ENCODE results near the gene KRTAP2-3.
"Not testable (repeated sequence)": the region's sequence is repeated elsewhere in the genome, so short reads cannot be mapped to it uniquely, and the experiment has no call there.

The KRTAP2-3 gene

DNA sequence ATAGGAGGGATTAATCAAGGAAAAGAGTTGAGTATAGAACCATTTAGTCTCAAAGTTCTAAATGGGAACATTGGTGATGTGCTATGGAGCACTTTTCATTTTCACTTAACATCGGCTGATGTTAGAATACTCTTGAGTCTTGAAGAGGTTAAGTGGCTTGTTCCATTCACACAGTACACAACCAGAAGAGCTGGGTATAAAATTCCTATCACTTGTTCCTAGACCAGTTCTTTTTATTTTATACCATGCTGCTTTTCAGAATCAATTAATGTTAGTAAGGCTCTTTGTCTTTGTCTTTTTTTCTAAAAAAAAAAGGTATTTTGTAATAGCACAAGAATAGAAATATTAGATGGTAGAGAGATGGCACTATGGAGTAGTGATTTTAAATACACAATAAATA, 17.0 kb downstream of the KRTAP2-3 start:
- Histone ChIP-seq H3K36me3 (ENCODE audit: insufficient read depth, low read length) (no peaks in the 10 kb centered on the region), H3K27me3 (ENCODE audit: insufficient read depth, low read length) (no peaks in the 10 kb centered on the region), H2AFZ (ENCODE audit: low read length) (no peak overlapping the region), H3K4me1 (ENCODE audit: insufficient read depth, low read length, severe bottlenecking) (no peaks in the 10 kb centered on the region), H3F3A (ENCODE audit: insufficient read depth, low read length) (no peaks in the 10 kb centered on the region), H3K9ac (ENCODE audit: low read length) (no peak overlapping the region), H3K4me3 (ENCODE audit: low read depth, low read length, poor library complexity, severe bottlenecking) (no peak overlapping the region), H3K9me3 (ENCODE audit: low read length) (no peaks in the 10 kb centered on the region), H3K27ac (ENCODE audit: low read depth, low read length, poor library complexity, severe bottlenecking) (no peak overlapping the region), H3K9me2 (ENCODE audit: low read depth, low read length) (no peaks in the 10 kb centered on the region), H4K20me1 (ENCODE audit: insufficient read depth, low read length) (no peaks in the 10 kb centered on the region), H3K79me2 (ENCODE audit: insufficient read depth, low read length) (no peaks in the 10 kb centered on the region), H3K4me2 (ENCODE audit: low read length) (no peak overlapping the region)
- TF ChIP-seq EZH2 (IDR thresholded peaks at IDR 0.05; ENCODE audit: borderline replicate concordance, low read length): no peak
- TF ChIP-seq, protein P1, sequence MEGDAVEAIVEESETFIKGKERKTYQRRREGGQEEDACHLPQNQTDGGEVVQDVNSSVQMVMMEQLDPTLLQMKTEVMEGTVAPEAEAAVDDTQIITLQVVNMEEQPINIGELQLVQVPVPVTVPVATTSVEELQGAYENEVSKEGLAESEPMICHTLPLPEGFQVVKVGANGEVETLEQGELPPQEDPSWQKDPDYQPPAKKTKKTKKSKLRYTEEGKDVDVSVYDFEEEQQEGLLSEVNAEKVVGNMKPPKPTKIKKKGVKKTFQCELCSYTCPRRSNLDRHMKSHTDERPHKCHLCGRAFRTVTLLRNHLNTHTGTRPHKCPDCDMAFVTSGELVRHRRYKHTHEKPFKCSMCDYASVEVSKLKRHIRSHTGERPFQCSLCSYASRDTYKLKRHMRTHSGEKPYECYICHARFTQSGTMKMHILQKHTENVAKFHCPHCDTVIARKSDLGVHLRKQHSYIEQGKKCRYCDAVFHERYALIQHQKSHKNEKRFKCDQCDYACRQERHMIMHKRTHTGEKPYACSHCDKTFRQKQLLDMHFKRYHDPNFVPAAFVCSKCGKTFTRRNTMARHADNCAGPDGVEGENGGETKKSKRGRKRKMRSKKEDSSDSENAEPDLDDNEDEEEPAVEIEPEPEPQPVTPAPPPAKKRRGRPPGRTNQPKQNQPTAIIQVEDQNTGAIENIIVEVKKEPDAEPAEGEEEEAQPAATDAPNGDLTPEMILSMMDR (IDR thresholded peaks at IDR 0.05; ENCODE audit: low read length): no peak

DNA sequence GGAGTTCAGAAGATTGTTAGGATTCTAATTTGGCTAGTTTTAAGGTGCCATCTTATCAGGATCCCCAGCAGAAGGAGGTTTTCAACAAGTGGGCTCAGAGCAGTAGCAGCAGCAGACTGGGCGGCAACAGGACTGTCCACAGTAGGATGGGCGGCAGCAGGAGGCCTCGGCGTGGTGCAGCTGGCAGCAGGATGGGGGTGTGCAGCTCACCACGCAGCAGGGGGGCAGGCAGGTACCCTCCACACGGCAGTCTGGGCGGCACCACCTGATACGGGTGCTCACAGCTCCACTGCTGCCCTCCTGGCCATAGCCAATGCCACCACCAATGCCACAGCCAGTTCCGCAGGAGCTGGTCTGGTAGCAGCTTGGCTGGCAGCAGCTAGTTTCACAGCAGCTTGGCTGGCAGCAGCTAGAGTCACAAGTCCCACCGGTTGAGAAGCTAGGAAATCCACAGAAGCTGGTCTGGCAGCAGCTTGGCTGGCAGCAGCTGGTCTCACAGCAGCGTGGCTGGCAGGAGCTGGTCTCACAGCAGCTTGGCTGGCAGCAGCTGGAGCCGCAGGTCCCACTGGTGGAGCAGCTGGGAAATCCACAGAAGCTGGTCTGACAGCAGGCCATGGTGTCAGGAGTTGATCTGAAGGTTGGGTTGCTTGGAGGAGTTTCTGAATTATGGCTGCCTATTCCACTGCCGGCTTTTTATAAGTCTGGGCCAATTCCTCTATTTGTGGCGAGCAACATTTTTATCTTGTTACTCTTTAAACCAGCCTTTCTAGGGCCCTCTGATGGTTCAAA, 18.9 kb downstream of the KRTAP2-3 start, which contains the start of gene KRTAP1-1:
Gene KRTAP1-1 (minus strand): TSS at position 668 of the 789 bp plus-strand sequence. CDS start 53 bp downstream, at position 615.
- not testable (repeated sequence) for H4K20me1 ChIP-seq (ENCODE audit: insufficient read depth, low read length); H3K4me3 ChIP-seq (ENCODE audit: low read depth, low read length, poor library complexity, severe bottlenecking); H2AFZ ChIP-seq (ENCODE audit: low read length); H3K9ac ChIP-seq (ENCODE audit: low read length); H3K27ac ChIP-seq (ENCODE audit: low read depth, low read length, poor library complexity, severe bottlenecking); H3K27me3 ChIP-seq (ENCODE audit: insufficient read depth, low read length); H3K9me3 ChIP-seq (ENCODE audit: low read length); H3K4me1 ChIP-seq (ENCODE audit: insufficient read depth, low read length, severe bottlenecking); H3K9me2 ChIP-seq (ENCODE audit: low read depth, low read length); H3K36me3 ChIP-seq (ENCODE audit: insufficient read depth, low read length); H3K79me2 ChIP-seq (ENCODE audit: insufficient read depth, low read length); H3F3A ChIP-seq (ENCODE audit: insufficient read depth, low read length); H3K4me2 ChIP-seq (ENCODE audit: low read length)

DNA sequence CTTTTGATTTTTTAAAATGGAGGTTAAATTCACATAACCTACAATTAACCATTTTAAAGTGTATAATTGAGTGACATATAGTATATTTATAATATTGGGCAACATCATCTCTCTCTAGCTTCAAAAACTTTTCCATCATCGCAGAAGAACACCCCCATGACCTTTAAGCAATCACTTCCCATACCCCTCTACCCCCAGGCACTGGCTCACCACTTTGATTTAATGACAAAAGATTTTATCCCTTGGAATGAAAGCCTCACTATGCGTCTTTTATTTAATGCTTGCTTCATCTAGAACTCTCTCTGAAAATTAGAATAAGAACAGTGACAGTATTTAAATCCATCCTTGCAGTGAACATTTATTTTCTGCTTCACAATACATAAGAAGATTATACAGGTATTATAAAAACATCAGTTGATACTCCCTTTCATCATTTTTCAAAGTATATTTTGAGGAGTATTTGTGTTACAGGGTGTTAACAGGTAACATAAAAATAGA, 22.0 kb downstream of the KRTAP2-3 start:
- H3K36me3 ChIP-seq (ENCODE audit: insufficient read depth, low read length): no peaks in the 10 kb centered on the region
- no peaks in the 10 kb centered on the region for H3K9me2 ChIP-seq (ENCODE audit: low read depth, low read length)
- H3K79me2 ChIP-seq (ENCODE audit: insufficient read depth, low read length): no peaks in the 10 kb centered on the region
- H3K4me1 ChIP-seq (ENCODE audit: insufficient read depth, low read length, severe bottlenecking): no peaks in the 10 kb centered on the region
- no peak overlapping the region for H3K9ac ChIP-seq (ENCODE audit: low read length)
- no peaks in the 10 kb centered on the region for H3F3A ChIP-seq (ENCODE audit: insufficient read depth, low read length)
- H3K9me3 ChIP-seq (ENCODE audit: low read length): no peaks in the 10 kb centered on the region
- H2AFZ ChIP-seq (ENCODE audit: low read length): no peak overlapping the region
- no peaks in the 10 kb centered on the region for H3K27me3 ChIP-seq (ENCODE audit: insufficient read depth, low read length)
- TF ChIP-seq, protein P1 (IDR thresholded peaks at IDR 0.05; ENCODE audit: low read length): no peak
- no peak for TF ChIP-seq EZH2 (IDR thresholded peaks at IDR 0.05; ENCODE audit: borderline replicate concordance, low read length)
- no peak overlapping the region for H3K4me3 ChIP-seq (ENCODE audit: low read depth, low read length, poor library complexity, severe bottlenecking)
- H4K20me1 ChIP-seq (ENCODE audit: insufficient read depth, low read length): no peaks in the 10 kb centered on the region
- no peak overlapping the region for H3K27ac ChIP-seq (ENCODE audit: low read depth, low read length, poor library complexity, severe bottlenecking)
- H3K4me2 ChIP-seq (ENCODE audit: low read length): no peak overlapping the region

DNA sequence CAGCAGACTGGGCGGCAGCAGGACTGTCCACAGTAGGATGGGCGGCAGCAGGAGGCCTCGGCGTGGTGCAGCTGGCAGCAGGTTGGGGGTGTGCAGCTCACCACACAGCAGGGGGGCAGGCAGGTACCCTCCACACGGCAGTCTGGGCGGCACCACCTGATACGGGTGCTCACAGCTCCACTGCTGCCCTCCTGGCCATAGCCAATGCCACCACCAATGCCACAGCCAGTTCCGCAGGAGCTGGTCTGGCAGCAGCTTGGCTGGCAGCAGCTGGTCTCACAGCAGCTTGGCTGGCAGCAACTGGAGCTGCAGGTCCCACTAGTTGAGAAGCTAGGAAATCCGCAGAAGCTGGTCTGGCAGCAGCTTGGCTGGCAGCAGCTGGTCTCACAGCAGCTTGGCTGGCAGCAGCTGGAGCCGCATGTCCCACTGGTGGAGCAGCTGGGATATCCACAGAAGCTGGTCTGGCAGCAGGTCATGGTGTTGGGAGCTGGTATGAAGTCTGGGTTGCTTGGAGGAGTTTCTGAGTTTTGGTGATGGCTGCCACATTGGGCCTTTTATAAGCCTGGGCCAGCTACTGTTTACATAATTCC, 25.5 kb downstream of the KRTAP2-3 start, which contains the start of gene KRTAP1-3:
Gene KRTAP1-3 (minus strand): TSS at position 529 of the 590 bp plus-strand sequence. CDS start 53 bp downstream, at position 476.
- not testable (repeated sequence) for H3K9me3 ChIP-seq (ENCODE audit: low read length); H3K9me2 ChIP-seq (ENCODE audit: low read depth, low read length); H3K27me3 ChIP-seq (ENCODE audit: insufficient read depth, low read length); H3F3A ChIP-seq (ENCODE audit: insufficient read depth, low read length); H3K36me3 ChIP-seq (ENCODE audit: insufficient read depth, low read length); H3K4me1 ChIP-seq (ENCODE audit: insufficient read depth, low read length, severe bottlenecking); H3K4me3 ChIP-seq (ENCODE audit: low read depth, low read length, poor library complexity, severe bottlenecking); H3K27ac ChIP-seq (ENCODE audit: low read depth, low read length, poor library complexity, severe bottlenecking); H4K20me1 ChIP-seq (ENCODE audit: insufficient read depth, low read length); H3K9ac ChIP-seq (ENCODE audit: low read length); H3K79me2 ChIP-seq (ENCODE audit: insufficient read depth, low read length); H3K4me2 ChIP-seq (ENCODE audit: low read length); H2AFZ ChIP-seq (ENCODE audit: low read length)
